Measurements from ENCODE around the gene XPNPEP1.

The XPNPEP1 gene

DNA sequence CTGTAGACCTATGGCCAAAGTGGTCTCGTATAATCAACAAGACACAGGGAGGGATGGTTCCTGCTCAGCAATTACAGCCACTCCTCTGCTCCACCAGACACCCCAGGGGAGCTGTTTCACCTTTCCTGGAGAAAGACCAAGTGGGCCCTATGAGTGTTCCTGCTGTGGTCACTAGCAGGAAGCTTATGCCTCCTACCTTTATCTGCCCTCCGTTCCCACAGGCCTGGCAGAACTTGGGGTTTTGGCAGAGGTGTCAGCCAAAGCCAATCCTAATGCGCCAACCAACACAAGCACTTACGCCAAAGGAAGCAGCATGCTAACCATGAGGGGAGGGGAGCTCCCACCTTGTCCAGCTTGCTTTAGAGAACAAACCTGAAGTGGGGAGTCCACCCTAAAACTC lies 31.2 kb downstream of the XPNPEP1 start:
- no peak for DNase-seq

DNA sequence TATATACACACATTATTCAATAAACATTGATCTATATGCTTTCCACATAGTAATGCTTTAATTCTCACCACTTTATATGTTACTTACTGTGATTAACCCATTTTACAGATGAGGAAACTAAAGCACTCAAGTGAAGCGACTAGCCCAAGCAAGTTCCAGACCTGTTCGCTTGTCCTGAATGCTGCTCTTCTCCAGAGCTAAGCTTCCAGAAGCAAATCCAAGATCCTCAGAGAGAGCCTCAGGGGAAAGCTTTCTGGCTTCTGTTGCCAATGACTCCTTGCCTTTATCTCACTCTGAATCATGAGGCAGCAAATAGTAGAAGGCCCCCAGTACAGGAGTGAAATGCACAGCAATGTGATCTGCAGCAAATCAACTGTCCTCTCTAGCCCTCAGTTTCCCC lies 32.2 kb downstream of the XPNPEP1 start:
- DNase-seq: no peak

DNA sequence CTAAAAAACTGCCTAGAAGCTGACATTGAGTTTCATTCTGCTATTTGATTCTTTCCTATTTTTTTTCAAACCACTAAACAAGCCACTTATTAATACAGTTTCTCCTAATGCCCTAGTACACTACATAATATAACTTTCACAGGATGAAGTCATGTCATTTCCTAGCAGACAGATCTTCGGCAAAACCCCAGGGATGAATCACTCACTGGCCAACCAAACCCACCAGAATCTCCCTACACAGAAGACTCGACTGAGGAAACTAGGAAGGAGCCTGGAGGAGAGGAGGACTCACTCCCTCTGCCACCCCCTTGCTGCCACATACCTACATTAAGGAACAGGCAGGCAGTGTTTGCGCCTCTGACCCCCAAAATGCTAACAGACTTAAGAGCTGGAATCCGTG lies 33.4 kb downstream of the XPNPEP1 start:
- no peak for DNase-seq

DNA sequence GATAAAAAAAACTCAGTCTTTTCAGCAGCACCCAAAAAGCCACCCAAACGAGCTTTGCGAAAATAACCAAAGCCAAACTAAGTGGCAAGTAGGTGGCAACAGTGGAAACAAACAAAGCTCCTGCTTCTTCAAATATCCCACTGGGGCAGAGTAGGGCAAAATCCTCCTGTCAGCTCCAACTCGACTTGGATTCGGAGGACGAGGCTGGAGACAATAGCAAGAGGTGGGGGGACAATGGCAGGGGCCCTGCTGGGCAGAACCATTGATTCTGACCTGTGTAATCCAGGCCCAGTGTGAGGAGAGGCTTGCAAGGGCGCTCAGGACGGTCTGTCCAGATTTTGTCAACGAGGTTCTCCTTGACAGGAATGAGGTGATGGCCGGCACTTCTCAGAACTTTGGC lies 35.5 kb downstream of the XPNPEP1 start:
- no peak for DNase-seq

DNA sequence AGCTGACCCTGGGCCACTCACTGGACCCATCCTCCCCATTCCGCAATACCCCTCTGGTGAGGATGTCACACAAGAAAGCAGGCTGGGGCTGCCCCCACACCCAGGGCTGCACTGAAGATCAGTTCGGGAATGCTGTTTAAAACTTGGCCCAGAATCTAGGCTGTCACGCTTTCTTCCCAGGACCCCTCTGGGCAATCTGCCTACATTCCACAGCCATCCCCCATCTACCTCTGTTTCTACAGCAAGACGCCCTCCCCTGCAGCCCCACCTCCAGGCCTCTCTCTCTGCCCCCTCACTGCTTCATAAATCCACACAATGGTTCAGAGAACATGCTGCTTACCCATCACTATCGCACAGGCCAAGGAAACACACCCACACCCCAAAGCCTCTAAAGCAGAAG lies 36.1 kb downstream of the XPNPEP1 start:
- no peak for DNase-seq

DNA sequence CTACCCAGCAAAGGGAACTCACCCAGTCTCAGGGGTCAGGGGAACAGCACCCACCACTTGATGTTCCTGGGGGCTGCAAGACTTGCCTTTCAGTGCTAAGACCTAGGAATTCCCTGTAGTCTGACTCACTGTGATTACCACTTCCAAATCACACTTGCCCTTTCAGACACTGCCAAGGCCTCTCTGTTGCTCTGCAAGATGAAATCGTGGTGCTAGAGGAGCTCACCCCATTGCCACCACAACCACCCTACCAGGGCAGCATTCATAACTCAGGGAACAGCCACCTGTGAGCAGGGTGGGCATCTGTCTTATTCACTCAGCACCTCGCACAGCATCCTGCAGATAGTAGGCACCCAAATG lies 36.5 kb downstream of the XPNPEP1 start:
- no peak for DNase-seq

DNA sequence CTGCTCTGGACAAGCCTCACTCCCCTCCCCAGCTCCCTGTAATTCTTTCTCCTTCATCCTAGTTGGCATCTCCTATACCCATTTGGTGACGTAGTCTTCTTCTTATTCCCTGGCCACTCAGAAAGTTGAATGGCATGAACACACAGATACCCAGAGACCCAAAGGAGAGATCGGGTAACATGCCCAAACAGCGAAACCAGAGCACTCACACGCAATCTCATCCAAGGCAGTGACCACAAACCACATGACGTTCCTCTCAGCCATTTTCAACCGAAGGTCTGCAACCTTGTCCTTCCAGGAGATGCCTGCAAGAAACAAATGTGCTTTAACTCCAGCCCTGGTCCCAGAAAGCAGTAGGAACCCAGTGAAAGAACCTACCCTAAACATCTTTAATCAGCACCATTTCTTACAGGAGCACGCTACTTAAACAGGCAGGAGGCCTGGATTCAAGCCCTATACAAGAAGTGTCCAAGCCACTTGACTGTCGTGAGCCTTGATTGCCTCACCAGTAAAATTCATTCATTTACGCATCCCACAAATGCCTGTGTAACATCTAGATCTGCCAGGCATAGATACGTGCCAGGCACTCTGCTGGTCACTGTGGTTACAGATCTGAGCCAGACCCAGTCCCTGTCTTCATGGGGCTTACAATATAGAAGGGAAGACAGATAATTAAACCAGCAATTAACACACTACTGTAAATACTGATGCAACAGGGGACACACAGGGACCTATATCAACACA lies 37.1 kb downstream of the XPNPEP1 start:
- no peak for DNase-seq

DNA sequence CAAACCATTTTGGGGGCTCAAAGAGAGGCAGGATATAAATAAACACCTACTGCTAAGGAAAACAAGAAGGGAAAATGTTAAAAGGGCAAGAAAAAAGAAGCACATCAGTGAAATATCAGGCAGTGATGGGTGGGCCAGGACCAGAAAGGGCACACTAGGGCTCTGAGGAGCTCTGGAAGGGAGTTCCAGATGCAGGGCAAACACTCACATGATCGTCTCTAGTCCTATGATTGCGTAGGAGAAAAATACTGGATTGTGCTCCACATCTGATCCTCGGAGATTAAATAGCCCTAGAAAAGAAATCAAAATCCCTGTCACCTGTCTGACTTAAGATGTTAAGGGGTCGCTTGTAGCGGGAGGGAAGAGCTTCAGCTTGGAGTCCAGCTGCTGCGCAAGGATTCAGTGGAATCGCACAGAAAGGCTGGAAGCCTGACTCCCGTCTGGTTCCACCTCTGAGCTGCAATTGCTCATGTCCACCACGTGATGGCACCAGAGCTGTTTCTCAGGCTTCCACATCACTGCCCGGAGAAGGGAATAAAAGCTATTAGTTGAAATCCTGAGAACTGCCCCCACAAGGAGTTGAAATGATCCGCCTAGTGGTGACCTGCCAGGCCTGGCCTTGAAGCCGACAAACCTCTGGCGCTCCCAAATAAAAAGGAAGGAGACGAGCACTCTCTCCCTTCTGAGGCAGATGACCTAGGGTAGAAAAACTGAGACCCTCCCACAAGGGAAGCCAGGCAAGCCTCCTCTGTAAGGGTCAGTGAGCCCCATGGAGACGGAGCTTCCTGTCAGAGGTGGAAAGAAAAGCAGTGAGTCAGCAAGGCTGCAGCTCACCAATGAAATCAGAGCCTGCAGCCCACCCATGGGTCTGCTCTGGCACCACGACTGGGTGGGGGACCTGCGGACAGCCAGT lies 39.2 kb downstream of the XPNPEP1 start:
- peak; percentile 5 for DNase-seq

DNA sequence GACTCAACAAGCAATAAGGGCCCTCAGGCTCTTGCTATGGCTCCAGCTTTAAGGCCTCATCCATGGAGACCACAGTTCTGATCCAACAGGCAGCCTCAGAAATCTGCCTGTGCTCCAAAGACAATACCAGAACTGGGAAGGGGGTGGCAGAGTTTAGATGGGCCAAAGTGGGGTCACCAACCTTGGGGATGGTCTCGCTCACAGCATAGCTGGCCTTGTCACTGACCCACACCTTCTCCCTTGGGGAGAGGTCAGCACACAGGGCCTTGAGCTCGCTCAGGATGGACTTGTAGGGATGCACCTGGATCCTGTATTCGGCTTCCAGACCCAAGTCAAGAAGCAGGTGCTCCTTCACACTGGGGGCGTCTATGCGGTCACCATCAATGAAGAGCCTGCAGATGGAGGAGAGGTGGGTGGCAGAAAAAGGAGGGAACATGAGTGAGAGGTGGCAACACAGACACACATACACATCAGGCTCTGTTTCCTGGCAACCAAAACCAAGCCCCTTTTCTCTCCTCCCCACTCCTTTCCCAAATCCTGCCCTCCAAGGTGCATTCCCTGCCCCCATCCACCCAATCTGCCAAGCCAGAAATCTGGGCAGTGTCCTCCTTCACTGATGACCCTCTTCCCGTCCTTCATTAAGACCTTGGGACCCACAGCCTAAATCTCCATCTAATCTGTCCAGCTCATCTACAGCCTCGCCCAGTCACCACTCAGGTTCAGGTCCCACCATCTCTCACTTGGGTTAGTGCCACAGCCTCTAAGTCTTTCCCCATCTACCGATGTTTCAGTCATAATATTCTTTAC lies 40.9 kb downstream of the XPNPEP1 start:
- DNase-seq: no peak

DNA sequence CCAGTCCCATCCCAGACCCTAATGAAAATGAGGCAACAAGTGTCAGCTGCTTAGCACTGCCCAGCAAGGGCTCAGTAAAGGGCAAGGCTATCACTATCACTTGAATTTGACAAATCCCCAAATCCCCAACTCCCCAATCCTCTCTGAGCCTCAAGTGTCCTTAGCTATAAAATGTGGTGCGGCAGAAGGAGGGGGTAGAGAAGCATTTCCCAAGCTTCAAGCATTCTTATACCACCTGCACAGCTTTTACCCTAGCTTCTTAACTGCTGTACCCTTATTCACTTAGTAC lies 41.6 kb downstream of the XPNPEP1 start:
- no peak for DNase-seq

DNA sequence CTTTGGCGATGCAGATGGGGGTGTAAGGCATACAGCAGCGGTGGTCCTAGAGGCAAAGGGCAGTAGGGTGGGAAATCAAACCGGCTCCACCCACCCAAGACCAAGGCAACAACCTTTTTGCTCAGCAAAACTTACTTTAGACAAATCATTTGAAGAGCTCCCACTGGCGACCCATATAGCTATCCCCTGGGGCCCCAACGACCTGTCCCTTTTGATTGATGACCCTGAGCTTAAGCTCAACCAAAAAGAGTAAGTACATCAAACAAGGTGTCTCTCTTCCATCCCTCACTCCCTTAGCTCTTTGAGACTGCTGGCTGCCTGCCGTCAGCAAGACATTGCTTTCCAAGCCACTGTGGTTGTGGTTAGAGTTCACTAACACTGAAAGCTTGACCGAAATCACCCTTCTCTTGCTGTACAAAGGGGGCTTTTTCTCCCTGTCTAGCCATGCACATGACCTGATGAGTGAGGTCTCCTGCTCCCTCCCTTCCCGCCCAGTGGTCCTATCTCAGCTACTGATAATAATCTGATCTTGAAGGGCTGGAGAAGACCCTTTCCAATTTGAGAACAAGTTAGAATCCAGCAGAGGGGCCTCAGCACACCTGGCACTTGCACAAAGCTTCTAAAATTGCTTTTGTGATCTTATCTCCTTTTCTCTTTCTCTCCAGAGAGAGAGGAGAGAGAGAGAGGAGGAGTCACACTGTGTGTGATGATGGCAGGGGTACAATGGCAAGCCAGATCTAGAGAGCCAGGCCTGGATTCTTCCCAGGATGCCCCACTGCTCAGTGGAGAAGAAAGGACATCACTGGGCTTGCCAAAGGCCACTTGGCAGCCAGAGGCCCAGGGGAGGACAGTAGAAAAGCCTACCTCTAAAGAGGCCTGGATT lies 42.2 kb downstream of the XPNPEP1 start:
- DNase-seq: no peak

DNA sequence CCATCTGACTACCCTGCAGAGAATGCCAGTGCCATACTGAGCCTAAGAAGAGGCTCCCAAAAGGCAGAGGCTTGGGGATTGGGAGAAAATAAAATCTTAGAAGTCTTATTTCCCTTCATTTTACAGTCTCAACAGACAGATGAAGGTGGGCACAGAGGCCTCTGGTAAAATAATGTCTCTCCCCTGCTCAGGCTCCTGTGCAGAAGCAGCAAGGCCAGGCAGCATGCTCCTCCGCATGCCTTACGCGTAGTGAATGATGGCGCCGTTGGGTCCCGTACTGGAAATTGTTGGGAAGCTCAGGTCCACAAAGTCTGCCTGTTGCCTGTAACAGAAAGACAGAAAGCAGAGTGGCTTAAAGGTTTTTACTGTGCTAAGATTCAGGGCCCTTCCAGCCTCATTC lies 45.8 kb downstream of the XPNPEP1 start:
- DNase-seq: no peak

DNA sequence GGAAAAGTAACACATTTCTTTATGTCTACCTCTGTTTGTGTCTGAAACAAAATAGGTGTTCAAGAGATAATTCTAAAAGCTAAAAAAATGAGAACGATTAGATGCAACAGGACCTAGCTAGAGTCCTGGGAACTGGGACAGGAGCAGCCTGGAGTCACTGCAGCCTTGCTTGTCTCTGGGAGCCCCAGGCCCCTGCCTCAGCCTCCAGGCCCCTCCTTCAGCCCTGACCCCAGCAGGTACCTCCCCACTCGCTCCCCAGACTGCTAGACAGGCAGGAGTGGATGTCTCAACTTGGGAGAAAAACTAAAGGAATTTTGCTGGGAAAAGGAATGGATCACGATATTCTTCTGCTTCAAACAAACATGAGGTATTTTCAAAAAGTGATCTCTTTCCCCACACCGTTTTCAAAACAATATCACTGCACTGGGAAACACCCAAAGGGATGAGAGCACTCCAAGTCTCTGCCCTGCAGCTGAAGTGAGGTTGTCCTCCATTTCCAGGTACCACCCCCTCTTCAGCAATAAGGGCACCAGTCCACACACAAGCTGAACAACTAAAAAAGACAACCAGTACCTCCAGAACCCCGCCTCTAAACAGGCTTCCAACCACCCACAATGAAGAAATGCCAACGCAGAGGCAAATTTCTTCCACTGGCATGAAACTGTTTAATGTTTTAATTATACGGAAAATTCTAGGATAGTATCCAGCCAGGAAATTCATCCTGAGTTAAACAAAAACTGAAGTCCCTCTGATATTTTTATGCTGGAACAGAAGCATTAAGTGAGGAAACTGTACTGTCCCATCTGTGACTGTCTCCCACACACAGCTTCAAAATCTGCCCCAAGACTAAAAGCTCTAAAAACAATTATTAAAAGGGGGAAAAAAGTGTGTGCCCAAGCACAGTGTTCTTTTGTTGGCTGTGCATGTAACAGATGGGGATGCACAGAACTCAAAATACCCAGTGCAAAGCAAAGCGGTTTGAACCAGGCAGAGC lies 47.2 kb downstream of the XPNPEP1 start:
- DNase-seq: no peak

DNA sequence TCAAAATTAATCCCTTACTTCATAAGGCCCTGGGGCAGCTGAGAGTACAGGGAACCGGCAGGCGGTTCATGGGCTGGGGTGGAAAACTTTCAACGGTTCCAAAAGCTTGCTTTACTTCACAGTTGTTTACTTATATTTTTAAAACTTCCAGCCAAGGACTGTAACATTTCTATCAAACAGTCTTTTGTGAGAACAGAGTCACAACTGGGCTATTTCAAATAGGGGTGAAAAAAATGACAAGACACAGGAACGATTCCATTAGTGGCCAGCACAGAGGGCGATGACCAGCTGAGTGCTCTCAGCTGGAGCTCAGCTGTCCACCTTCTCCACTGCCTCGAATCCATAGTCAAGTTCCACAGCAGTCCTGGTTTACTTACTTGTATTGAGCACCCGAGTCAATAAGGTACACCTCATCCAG lies 48.2 kb downstream of the XPNPEP1 start:
- no peak for DNase-seq

DNA sequence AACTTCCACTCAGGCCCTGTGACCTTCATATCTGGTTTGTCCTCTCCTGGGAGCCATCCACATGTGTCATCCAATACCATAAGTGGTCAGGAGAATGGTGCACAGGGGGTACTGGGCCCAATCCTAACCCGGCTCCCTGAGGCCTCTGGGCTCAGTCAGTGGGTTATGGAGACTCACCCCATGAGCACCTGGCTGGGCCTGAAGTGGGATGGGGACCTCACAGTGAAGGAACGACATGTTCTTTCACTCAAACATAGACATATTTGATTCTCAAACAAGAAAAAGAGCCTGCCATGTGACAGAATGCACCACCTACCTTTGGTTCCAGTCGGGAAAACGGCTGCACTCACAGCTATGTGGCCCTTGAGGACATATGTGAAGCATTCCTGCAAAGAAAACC lies 51.8 kb downstream of the XPNPEP1 start:
- DNase-seq: no peak

DNA sequence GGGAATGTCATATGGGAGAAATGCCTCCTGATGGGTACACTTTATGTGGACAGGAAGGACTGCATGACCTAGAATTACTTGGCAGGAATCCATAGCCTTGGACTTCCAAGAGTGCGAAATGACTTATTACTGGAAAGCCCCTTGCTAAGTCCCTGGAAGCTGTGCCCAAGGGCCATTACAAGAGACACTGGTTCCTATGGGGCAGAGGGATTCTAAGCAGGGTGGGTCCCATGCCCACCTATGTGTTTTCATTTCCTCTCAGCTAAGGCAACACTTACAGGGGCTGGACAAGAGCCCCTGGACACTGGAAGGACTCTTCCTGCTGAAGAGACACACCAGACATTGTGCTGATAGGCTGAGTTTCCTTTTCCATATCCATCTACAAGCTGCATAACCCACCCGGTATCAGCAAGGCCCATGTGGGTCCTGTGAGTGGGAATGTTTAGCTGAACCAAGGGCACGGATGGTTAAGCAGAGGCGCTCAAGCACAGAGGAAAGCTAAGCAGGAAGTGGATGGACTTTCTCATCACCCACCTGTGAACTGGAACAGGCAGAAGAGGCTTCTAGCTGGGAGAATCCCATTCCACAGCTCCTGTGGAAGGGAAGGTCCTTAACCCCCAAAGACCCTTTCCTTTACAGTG lies 56.2 kb downstream of the XPNPEP1 start:
- DNase-seq: no peak

DNA sequence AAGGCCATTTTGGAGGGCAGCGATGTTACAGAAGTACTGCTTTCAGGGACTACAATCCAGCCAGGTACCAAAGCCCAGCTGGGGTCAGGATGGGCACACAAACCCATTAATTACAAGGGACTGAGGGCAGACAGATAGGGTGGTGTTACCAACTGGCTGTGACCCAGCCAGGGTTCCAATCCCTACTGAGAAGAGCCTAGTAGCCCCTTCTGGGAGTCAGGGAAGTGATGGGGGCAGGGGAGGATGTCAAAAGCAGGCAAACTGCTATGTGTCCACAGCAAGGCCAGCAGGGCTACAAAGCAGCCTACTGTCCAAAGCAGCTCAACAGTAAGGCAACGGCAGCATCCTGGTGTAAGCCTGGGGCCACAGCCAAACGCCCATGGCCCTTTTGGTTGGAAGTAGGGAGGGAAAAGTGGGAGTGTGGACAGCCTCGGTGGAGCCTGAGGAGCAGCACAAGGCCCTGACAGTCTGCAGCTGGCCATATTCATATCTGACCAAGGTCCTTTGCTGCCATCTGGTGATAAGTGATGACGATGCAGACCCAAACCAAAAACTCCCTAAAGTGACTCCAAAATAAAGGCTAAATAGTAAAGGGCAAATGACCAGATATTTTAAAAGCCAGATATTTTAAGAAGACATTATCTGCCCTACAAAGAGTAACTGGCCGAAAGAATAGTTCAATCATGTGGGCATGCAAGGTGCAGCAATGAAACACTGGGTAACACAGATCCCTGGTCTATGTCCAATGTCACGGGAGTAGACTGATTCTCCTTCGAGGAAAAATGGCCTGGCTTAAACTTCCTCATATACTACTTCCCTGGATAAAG lies 56.9 kb downstream of the XPNPEP1 start:
- DNase-seq: no peak

DNA sequence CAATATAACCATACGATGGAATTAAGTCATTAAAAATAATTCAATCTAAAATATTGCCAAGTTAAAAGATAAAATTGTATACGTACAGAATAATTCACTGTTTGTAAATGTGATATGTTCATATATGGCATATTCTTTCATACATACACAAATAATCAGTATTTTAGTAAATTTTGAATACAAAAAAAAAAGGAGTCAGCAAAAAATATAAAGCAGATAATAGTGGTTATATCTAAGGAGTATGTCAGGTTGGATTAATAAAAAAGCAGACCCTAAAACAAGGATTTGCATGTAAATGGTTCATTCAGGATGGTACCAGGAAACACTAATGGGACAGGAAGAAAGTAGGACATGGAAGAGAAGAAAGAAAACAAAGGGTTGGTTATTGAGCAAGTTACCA lies 59.5 kb downstream of the XPNPEP1 start:
- no peak for DNase-seq

DNA sequence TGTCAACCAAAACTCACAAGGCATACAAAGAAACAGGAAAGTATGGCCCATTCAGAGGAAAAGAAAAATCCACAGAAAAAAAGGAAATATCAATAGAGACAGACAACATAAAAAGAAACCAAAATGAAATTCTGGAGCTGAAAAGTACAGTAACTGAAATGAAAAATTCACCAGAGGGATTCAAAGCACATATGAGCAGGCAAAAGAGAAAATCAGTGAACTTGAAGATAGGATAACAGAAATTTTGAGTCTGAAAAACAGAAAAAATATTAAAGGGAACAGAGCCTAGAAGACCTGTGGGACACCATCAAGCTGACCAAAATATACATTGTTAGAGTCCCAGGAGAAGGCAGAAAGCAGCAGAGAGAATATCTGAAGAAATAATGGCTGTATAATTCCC lies 60.6 kb downstream of the XPNPEP1 start:
- DNase-seq: no peak

DNA sequence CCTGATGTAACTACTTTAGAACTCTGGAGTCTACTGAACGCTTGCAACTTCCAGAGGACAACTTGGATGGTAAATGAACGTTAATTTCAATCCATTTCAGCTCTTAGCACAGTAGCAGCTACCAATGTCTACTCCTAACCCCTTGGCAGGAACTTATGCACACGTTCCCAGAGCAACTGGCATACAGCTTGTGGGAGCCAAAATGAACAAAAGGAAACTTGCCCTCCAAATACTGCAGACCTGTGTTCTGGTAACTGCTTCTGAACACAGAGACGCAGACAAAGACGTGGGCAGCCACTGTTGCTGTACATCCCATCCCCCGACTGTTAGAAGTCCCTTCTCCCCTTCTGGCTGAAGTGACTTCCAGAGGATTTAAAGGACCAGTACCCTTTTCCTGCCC lies 61.3 kb downstream of the XPNPEP1 start:
- DNase-seq: no peak
